Omental fat pad (tissue), 4 donors: ENCODE results near the gene USF2. TPM values are rescaled to one million over a fixed set of nuclear protein-coding genes. Genes with fewer than 3 reads are reported as not detected.

Experiments used
- ATAC-seq: fragments of 150-250 bp; one replicate; pipeline ENCODE4 v1.9.1; 2016; ENCODE audit warnings: mild to moderate bottlenecking, moderate library complexity; ENCODE audit not compliant: low FRiP score
- DNase-seq: peaks from one replicate; pipeline ENCODE4 v3.0.0-alpha.2; 2019; ENCODE audit warnings: low spot score
- total RNA-seq, 4 donors: library from RNA; depleted of rRNA; stranded (reverse); fragments of >200 nt; gene quantifications; one replicate each; pipeline ENCODE4 v1.1.0, GENCODE V29; 2016
- TF ChIP-seq, protein P1 (sequence below), 3 donors: fragments of 450-650 bp; IDR thresholded peaks; one replicate each; pipeline ENCODE4 v1.5.1; 2016 to 2017; ENCODE audit warnings: antibody characterized with exemption in 3 of 3, mild to moderate bottlenecking in 3 of 3, moderate library complexity in 2 of 3

Gene USF2
- total RNA-seq, 4 donors from 2014 or later: 67.0 to 106 (median 92.0) TPM

DNA sequence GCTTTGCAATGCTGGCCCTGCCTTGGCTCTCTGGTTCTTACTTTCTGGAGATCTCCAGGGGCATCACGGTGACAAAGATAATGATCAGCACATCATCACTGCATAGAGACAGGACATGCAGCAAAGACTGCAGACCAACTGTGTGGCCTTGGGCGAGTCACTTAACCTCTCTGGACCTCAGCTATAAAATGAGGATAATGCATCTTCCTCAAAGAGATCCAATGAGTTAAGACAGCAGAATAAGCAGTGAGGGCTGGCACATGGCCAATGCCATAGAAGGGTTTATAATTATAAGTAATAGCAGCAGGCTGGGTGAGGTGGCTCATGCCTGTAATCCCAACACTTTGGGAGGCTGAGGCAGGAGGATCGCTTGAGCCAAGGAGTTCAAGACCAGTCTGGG is 25.6 kb downstream of the USF2 start:
- ATAC-seq (no peak), DNase-seq (no peak)
- TF ChIP-seq, protein P1, sequence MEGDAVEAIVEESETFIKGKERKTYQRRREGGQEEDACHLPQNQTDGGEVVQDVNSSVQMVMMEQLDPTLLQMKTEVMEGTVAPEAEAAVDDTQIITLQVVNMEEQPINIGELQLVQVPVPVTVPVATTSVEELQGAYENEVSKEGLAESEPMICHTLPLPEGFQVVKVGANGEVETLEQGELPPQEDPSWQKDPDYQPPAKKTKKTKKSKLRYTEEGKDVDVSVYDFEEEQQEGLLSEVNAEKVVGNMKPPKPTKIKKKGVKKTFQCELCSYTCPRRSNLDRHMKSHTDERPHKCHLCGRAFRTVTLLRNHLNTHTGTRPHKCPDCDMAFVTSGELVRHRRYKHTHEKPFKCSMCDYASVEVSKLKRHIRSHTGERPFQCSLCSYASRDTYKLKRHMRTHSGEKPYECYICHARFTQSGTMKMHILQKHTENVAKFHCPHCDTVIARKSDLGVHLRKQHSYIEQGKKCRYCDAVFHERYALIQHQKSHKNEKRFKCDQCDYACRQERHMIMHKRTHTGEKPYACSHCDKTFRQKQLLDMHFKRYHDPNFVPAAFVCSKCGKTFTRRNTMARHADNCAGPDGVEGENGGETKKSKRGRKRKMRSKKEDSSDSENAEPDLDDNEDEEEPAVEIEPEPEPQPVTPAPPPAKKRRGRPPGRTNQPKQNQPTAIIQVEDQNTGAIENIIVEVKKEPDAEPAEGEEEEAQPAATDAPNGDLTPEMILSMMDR (IDR thresholded peaks at IDR 0.05): no peak

DNA sequence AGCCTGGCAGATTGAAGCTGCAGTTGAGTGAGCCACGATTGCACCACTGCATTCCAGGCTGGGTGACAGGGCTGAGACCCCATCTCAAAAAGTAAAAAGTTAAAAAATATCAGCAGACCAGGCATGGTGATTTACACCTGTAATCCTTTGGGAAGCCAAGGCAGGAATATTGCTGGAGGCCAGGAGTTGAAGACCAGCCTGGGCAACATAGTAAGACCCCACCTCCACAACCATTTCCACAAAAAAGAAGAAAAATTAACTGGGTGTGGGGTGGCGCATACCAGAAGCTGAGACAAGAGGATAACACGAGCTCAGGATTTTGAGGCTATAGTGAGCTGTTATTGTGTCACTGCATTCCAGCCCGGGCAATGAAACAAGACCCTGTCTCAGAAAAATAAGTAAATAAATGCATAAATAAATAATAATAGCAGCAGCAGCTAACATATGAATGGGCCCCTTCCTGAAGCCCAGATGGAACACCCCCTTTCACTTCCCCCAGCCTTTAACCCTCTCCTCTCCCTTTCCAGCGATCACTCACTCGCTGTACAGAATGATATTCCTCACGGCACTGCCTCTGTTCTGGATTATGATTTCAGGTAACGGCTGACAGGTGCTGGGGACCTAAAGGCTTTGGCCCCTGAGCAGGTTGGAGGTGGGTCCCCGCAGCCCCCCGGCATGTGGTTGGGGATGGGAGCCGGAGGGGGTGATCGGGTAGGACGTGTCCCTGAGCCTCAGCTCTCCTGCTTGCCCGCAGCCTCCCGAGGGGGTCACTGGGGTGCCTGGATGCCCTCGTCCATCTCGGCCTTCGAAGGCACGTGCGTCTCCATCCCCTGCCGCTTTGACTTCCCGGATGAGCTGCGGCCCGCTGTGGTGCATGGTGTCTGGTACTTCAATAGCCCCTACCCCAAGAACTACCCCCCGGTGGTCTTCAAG is 26.4 kb downstream of the USF2 start:
- DNase-seq (no peak), ATAC-seq (no peak)
- TF ChIP-seq, protein P1 (IDR thresholded peaks at IDR 0.05): no peak

DNA sequence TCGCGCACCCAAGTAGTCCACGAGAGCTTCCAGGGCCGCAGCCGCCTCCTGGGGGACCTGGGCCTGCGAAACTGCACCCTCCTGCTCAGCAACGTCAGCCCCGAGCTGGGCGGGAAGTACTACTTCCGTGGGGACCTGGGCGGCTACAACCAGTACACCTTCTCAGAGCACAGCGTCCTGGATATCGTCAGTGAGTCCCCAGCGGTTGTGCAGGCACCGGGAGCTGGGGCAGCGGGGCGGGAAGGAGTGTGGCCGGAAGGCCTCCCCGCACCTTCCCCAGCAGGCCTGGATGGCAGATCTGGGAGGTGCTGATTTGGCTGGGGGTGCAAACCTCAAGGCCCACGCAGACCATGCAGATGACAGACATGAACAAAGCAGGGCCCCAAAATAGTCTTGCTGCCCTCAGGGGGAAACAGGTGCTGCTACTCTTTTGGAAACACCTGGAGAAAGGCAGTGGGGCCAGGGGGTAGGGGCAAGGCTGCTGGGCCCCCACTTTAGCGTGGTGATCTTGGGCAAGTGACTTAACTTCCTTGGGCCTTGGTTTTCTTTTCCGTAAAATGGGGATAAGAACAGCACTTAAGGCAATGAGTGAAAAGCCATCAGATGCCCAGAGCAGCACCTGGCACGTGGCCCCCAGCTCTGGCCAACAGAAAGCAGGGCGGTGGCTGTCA is 27.2 kb downstream of the USF2 start:
- no peak for DNase-seq
- no peak for ATAC-seq
- TF ChIP-seq, protein P1 (IDR thresholded peaks at IDR 0.05): no peak

GRCh38 chr19:35296644-35297514 is 28.1 kb downstream of the USF2 start:
- DNase-seq: no peak
- TF ChIP-seq, protein P1 (IDR thresholded peaks at IDR 0.05): no peak
- ATAC-seq: no peak

DNA sequence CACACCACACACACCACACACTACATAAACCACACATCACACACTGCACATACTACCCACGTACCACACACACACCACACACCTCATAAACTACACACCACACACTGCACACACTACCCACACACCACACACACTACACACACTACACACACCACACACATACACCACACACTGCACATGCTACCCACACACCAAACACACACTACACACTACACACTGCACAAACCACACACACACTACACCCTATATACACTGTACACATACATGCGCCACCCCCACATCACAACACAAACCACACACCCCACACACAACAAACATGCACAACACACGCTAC is 28.7 kb downstream of the USF2 start:
- ATAC-seq (no peak), DNase-seq (no peak)
- TF ChIP-seq, protein P1 (IDR thresholded peaks at IDR 0.05): no peak

DNA sequence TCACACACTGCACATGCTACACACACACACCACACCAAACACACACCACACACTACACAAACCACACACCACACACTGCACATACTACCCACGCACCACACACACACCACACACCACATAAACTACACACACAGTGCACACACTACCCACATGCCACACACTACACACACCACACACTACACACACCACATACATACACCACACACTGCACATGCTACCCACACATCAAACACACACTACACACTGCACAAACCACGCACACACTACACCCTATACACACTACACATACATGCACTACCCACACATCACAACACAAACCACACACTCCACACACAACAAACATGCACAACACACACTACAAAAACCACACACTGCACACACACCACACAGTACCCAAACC is 29.2 kb downstream of the USF2 start:
- TF ChIP-seq, protein P1 (IDR thresholded peaks at IDR 0.05): no peak
- ATAC-seq (no peak), DNase-seq (no peak)
